ENCODE data around the gene AGPAT2. TPM values are rescaled to one million over a fixed set of nuclear protein-coding genes. Genes with fewer than 3 reads are reported as not detected.
A peak's percentile ranks its signal among the peaks of the same experiment; 100 is the strongest.
"Not testable (repeated sequence)": the region's sequence is repeated elsewhere in the genome, so short reads cannot be mapped to it uniquely, and the experiment has no call there.

AGPAT2 gene
- total RNA-seq, 2 donors from 2014 or later, result 33.4 to 39.8 TPM

DNA sequence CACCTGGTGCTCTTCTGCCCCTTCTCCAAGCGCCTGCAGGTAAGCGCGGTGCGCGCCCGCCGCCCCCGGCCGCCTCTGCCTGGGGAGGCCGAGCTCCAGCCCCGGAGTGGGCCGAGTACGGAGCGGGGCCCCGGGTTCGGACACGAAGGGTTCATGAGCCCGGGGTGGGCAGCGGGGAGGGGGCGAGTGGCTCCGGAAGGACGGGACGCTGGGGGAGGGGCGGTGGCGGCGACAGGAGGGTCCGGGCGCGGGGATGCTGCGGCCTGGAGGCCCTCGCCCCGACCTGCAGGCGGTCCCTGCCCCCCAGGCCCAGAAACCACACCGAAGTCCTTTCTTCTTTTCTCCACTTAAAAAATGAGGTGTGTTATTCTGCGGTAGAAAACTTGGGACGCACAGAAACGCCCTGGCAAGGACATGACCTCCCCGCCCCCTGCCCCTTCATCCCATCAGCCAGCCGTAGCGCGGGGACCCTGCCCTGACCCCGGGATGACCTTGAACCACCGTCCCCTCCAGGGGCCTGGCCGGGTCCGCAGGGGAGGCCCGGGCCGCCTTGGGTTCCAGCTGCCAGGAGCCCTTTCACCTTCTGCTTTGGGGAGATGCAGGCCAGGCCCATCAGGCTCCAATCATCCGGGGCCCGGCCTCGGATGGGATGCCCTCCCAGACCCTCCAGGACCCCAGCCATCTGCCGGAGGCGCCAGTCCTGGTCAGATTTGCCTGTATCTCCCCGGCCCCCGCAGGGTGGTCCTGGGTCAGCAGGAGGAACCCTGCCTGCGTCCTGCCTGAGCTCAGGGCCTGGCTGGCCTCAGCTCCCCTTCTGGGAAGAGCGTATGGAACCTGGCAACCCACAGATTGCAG, 25.7 kb upstream of the AGPAT2 start:
- Mint-ChIP-seq H3K4me1 (peaks cover 2% of the 10 kb centered on the region), H3K27me3 (ENCODE audit: insufficient read depth) (peaks cover 10% of the 10 kb centered on the region), H3K4me3 (peak overlapping the region; percentile 58), H3K36me3 (ENCODE audit: low read depth) (peaks cover 5% of the 10 kb centered on the region), H3K9me3 (no peaks in the 10 kb centered on the region), H3K27ac (no peak overlapping the region)
- H3K4me1 ChIP-seq (ENCODE audit: control insufficient read depth, insufficient read depth, low read length), result no peaks in the 10 kb centered on the region
- H3K27ac ChIP-seq (ENCODE audit: low read depth, low read length), result no peak overlapping the region
- TF ChIP-seq, protein P1, sequence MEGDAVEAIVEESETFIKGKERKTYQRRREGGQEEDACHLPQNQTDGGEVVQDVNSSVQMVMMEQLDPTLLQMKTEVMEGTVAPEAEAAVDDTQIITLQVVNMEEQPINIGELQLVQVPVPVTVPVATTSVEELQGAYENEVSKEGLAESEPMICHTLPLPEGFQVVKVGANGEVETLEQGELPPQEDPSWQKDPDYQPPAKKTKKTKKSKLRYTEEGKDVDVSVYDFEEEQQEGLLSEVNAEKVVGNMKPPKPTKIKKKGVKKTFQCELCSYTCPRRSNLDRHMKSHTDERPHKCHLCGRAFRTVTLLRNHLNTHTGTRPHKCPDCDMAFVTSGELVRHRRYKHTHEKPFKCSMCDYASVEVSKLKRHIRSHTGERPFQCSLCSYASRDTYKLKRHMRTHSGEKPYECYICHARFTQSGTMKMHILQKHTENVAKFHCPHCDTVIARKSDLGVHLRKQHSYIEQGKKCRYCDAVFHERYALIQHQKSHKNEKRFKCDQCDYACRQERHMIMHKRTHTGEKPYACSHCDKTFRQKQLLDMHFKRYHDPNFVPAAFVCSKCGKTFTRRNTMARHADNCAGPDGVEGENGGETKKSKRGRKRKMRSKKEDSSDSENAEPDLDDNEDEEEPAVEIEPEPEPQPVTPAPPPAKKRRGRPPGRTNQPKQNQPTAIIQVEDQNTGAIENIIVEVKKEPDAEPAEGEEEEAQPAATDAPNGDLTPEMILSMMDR (conservative IDR thresholded peaks at IDR 0.05), result no peak
- DNase-seq, result peak; percentile 68
- H3K36me3 ChIP-seq (ENCODE audit: control insufficient read depth, insufficient read depth, low read length), result no peaks in the 10 kb centered on the region
- WGBS, 2 experiments (ENCODE audit: insufficient coverage in 1 of 2, insufficient read length in 1 of 2), result 10 to 17% methylated on average over 18 to 56 of the region's 56 CpGs
- peaks cover 17% of the 10 kb centered on the region for H3K27me3 ChIP-seq (ENCODE audit: control insufficient read depth, insufficient read depth, low read length, poor library complexity, severe bottlenecking)
- no peaks in the 10 kb centered on the region for H3K9me3 ChIP-seq (ENCODE audit: control insufficient read depth, low read length)
- H3K4me3 ChIP-seq (ENCODE audit: low read length), result peak overlapping the region; percentile 79
- H3K9ac ChIP-seq (ENCODE audit: extremely low read depth, low read length, poor library complexity, severe bottlenecking), result peak overlapping the region; percentile 44

DNA sequence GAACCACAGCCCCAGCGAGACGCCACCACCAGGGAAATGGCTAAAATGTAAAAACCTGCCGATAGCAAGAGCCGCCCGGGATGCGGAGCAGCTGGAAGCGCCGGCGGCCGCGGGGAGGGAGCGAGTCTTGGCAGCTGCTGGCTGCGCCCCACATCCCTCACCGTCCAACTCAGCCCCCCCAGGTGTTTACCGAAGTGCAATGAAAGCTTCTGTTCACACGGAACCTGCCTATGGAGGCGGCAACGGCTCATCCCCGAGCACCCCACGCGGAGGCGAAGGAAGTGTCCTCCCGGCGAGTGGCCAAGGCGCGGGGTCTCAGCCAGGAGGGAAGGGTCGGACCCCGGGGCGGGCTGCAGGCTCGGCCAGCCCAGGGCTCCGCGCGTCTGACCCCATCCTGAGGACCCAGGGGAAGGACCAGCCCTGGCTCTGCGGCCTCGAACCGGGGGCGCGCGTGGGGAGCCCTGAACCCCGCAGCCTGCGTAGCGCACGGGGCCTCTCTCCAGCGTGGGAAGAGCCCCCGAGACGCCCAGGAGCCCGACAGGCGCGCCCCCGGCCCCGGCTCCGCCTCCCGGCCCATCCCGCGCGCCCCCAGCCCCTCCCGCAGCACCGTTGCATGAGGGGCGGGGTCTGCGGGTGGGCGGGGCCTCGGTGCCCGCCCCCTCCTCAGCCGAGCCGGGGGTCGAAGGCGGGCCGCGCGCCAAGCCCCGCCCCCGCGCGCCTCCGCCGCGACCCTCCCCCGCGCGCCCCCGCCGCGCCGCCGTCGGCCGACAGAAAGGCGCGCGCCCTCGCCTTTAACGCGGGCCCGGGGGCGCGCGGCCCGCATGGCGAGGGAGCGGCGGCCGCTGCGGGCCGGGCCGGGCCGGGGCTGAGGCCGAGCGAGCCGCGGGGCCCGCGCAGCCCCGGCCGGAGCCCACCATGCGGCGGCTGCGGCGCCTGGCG, 24.8 kb upstream of the AGPAT2 start, which contains the start of gene DIPK1B:
Gene DIPK1B, plus strand, starts transcription at position 822 of the 939 bp plus-strand sequence. Its CDS starts 94 bp downstream, at position 916.
- WGBS, 2 experiments (ENCODE audit: insufficient coverage in 1 of 2, insufficient read length in 1 of 2), result 1 to 2% methylated on average over 38 to 119 of the region's 119 CpGs
- H3K27ac ChIP-seq (ENCODE audit: low read depth, low read length), result no peak within 1 kb of the TSS
- peak within 1 kb of the TSS; percentile 44 for H3K9ac ChIP-seq (ENCODE audit: extremely low read depth, low read length, poor library complexity, severe bottlenecking)
- Mint-ChIP-seq H3K27ac (no peak within 1 kb of the TSS), H3K4me1 (peaks cover 2% of the 10 kb centered on the region), H3K9me3 (no peaks in the 10 kb centered on the region), H3K4me3 (peak within 1 kb of the TSS; percentile 58), H3K27me3 (ENCODE audit: insufficient read depth) (peaks cover 10% of the 10 kb centered on the region), H3K36me3 (ENCODE audit: low read depth) (peaks cover 5% of the 10 kb centered on the region)
- peaks cover 17% of the 10 kb centered on the region for H3K27me3 ChIP-seq (ENCODE audit: control insufficient read depth, insufficient read depth, low read length, poor library complexity, severe bottlenecking)
- no peaks in the 10 kb centered on the region for H3K36me3 ChIP-seq (ENCODE audit: control insufficient read depth, insufficient read depth, low read length)
- no peaks in the 10 kb centered on the region for H3K4me1 ChIP-seq (ENCODE audit: control insufficient read depth, insufficient read depth, low read length)
- no peaks in the 10 kb centered on the region for H3K9me3 ChIP-seq (ENCODE audit: control insufficient read depth, low read length)
- peak; percentile 88 for DNase-seq
- peak within 1 kb of the TSS; percentile 81 for H3K4me3 ChIP-seq (ENCODE audit: low read length)
- TF ChIP-seq, protein P1 (conservative IDR thresholded peaks at IDR 0.05), result peak; percentile 20

DNA sequence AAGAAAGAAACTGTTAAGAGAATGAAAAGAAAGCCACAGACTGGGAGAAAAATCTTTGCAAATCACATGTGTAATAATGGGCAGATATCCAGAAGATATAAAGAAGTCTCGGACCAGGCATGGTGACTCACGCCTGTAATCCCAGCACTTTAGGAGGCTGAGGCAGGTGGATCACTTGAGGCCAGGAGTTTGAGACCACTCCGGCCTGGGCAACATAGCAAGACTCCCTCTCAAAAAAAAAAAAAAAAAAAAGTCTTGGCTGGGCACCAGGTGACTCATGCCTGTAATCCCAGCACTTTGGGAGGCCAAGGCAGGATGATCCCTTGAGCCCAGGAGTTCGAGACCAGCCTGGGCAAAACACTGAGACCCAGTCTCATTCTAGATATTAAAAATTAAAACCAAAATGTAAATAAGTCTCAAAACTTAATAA, 24.0 kb upstream of the AGPAT2 start:
- not testable (repeated sequence) for H3K9ac ChIP-seq (ENCODE audit: extremely low read depth, low read length, poor library complexity, severe bottlenecking); H3K27ac ChIP-seq (ENCODE audit: low read depth, low read length); H3K9me3 ChIP-seq (ENCODE audit: control insufficient read depth, low read length); H3K9me3 Mint-ChIP-seq; H3K4me1 Mint-ChIP-seq; H3K4me1 ChIP-seq (ENCODE audit: control insufficient read depth, insufficient read depth, low read length); H3K27ac Mint-ChIP-seq; H3K36me3 Mint-ChIP-seq (ENCODE audit: low read depth); DNase-seq; H3K36me3 ChIP-seq (ENCODE audit: control insufficient read depth, insufficient read depth, low read length)
- H3K4me3 Mint-ChIP-seq, result peak overlapping the region; percentile 55
- peak overlapping the region; percentile 81 for H3K4me3 ChIP-seq (ENCODE audit: low read length)
- H3K27me3 ChIP-seq (ENCODE audit: control insufficient read depth, insufficient read depth, low read length, poor library complexity, severe bottlenecking), result peaks cover 17% of the 10 kb centered on the region
- 93 to 96% methylated on average over 2 to 4 of the region's 4 CpGs for WGBS, 2 experiments (ENCODE audit: insufficient coverage in 1 of 2, insufficient read length in 1 of 2)
- peaks cover 10% of the 10 kb centered on the region for H3K27me3 Mint-ChIP-seq (ENCODE audit: insufficient read depth)

Measured in endodermal cell (in vitro differentiated cells).